Stimulated activated CD4-positive, alpha-beta T cell treated with anti-CD3 and anti-CD28 coated beads, Interleukin-12 subunit alpha, Interleukin-12 subunit beta, amount 100 ng/mL, for 48 hours (primary cell): ENCODE data around the gene TNP2.
A peak's percentile ranks its signal among the peaks of the same experiment; 100 is the strongest.

Source experiments
- DNase-seq, 3 donors: peaks; one replicate each; pipeline ENCODE4 v3.0.0-alpha.2; 2020; ENCODE audit warnings: low read depth in 2 of 3, low spot score in 1 of 3

The TNP2 gene

GRCh38 chr16:11240636-11241473 is 28.3 kb downstream of the TNP2 start:
- DNase-seq = no peak

GRCh38 chr16:11239644-11240632 is 29.2 kb downstream of the TNP2 start:
- DNase-seq = no peak

GRCh38 chr16:11238272-11239202 is 30.6 kb downstream of the TNP2 start:
- no peak for DNase-seq

- DNase-seq = no peak
These were observed 32.5 kb downstream of the TNP2 start for GRCh38 chr16:11236461-11237254.

- DNase-seq = no peak
These were observed 33.5 kb downstream of the TNP2 start for GRCh38 chr16:11235703-11235991.

GRCh38 chr16:11234884-11235702 is 34.0 kb downstream of the TNP2 start:
- DNase-seq = no peak

- DNase-seq = peak; percentile 74 to 81 (median 77)
These were observed 35.3 kb downstream of the TNP2 start for GRCh38 chr16:11233727-11234376.

- DNase-seq = peak; percentile 90 to 93 (median 91)
These were observed 36.0 kb downstream of the TNP2 start for GRCh38 chr16:11232852-11233726.

GRCh38 chr16:11232302-11232851 is 36.7 kb downstream of the TNP2 start:
- DNase-seq = no peak

- DNase-seq = no peak
These were observed 37.7 kb downstream of the TNP2 start for GRCh38 chr16:11231367-11231970.

- no peak for DNase-seq
These were observed 39.2 kb downstream of the TNP2 start for GRCh38 chr16:11229906-11230305.

- DNase-seq = no peak
These were observed 39.7 kb downstream of the TNP2 start for GRCh38 chr16:11229432-11229831.

GRCh38 chr16:11225677-11226549 is 43.2 kb downstream of the TNP2 start:
- DNase-seq = no peak

GRCh38 chr16:11224894-11225676 is 44.0 kb downstream of the TNP2 start:
- peak; percentile 79 to 83 (median 79) for DNase-seq
